HepG2 (cell line): Measurements from ENCODE around the gene ZFP42. TPM values are rescaled to one million over a fixed set of nuclear protein-coding genes. Genes with fewer than 3 reads are reported as not detected.

Experiments used
- ATAC-seq: fragments of 200-7000 bp; cut with Tn5 transposase; 3 replicates; pipeline ENCODE4 v1.9.1; 2020; ENCODE audit warnings: mild to moderate bottlenecking, moderate library complexity
- BruUV-seq: library from RNA; stranded (reverse); fragments of 400-500 nt; replicated peaks from 2 replicates; lab custom pipeline; 2021; lab: Mats Ljungman, UMichigan
- CTCF ChIA-PET: fragments of 300-600 bp; formaldehyde crosslinking; extraction: SDS; loops from one replicate; lab custom pipeline; 2021; ENCODE audit warnings: low total read pairs, inconsistent platforms, low intra/inter-chr PET ratio; lab: Yijun Ruan, JAX
- POLR2A ChIA-PET: fragments of 350-600 bp; sonication (Branson Sonifier 250); formaldehyde crosslinking; loops from one replicate; lab custom pipeline; 2020; ENCODE audit warnings: antibody characterized with exemption, inconsistent platforms; lab: Yijun Ruan, JAX
- DNase-seq: peaks from one replicate; pipeline ENCODE4 v3.0.0-alpha.2; 2015; ENCODE audit warnings: low spot score
- FAIRE-seq: peaks from 3 replicates; lab custom pipeline; 2011; peaks lifted over from hg19 to GRCh38; lab: Jason Lieb, UNC
- H2AFZ ChIP-seq: one replicate; pipeline ENCODE4 v1.6.1; 2011; ENCODE audit warnings: low read length, inconsistent platforms
- H3K27ac ChIP-seq: fragments of 300-600 bp; 3 replicates; pipeline ENCODE4 v1.8.0; 2011; ENCODE audit warnings: mixed run types, mild to moderate bottlenecking, mixed read lengths, low read length, inconsistent platforms; ENCODE audit not compliant: insufficient read depth; ENCODE audit errors: extremely low read length
- H3K27me3 ChIP-seq, 2 experiments: fragments of 200-600 bp in 1 of 2; 2 replicates in 1 of 2; 3 replicates in 1 of 2; pipeline versions ENCODE4 v1.6.0 to v1.8.0; 2011; ENCODE audit warnings: low read length in 2 of 2, mild to moderate bottlenecking in 2 of 2, moderate library complexity in 2 of 2, inconsistent platforms in 1 of 2; ENCODE audit not compliant: insufficient read depth in 2 of 2, control insufficient read depth in 1 of 2
- H3K36me3 ChIP-seq, 2 experiments: fragments of 200-600 bp in 1 of 2; replicated peaks in 1 of 2; 2 replicates in 1 of 2; 3 replicates in 1 of 2; pipeline versions ENCODE4 v1.5.1 to v1.8.0; 2011; ENCODE audit warnings: low read length in 2 of 2, inconsistent platforms in 1 of 2; ENCODE audit not compliant: insufficient read depth in 2 of 2, control insufficient read depth in 1 of 2
- H3K4me1 ChIP-seq: 2 replicates; pipeline ENCODE4 v1.5.1; 2012; ENCODE audit warnings: low read length, inconsistent platforms; ENCODE audit not compliant: insufficient read depth
- H3K4me2 ChIP-seq: 2 replicates; pipeline ENCODE4 v1.6.0; 2011; ENCODE audit warnings: low read depth, low read length, inconsistent platforms
- H3K4me3 ChIP-seq, 3 experiments: fragments of 200-600 bp in 1 of 3; sonication (generic), shearing (Covaris generic) in 1 of 3; replicated peaks in 1 of 3; 2 replicates each; pipeline ENCODE4 v1.5.1; 2011 to 2016; ENCODE audit warnings: low read length in 3 of 3, inconsistent platforms in 2 of 3, low read depth in 2 of 3, mild to moderate bottlenecking in 2 of 3, control low read depth in 1 of 3, mixed read lengths in 1 of 3; ENCODE audit not compliant: insufficient read depth in 1 of 3
- H3K79me2 ChIP-seq: one replicate; pipeline ENCODE4 v1.6.1; 2011; ENCODE audit warnings: low read length, inconsistent platforms; ENCODE audit not compliant: insufficient read depth
- H3K9ac ChIP-seq: 2 replicates; pipeline ENCODE4 v1.6.0; 2011; ENCODE audit warnings: mild to moderate bottlenecking, low read depth, low read length, inconsistent platforms; ENCODE audit not compliant: insufficient read depth
- H3K9me3 ChIP-seq: 2 replicates; pipeline ENCODE4 v1.5.1; 2012; ENCODE audit warnings: mild to moderate bottlenecking, low read length
- H4K20me1 ChIP-seq: 2 replicates; pipeline ENCODE4 v1.6.0; 2011; ENCODE audit warnings: inconsistent platforms, mild to moderate bottlenecking, low read length, moderate library complexity; ENCODE audit not compliant: insufficient read depth
- CENPBD1 ChIP-seq: sonication (generic); formaldehyde crosslinking; IDR thresholded peaks from 2 replicates; pipeline ENCODE4 v1.8.0; 2022; ENCODE audit warnings: missing genetic modification reagents, low read depth, mild to moderate bottlenecking, borderline replicate concordance
- CTCF ChIP-seq: sonication (generic); formaldehyde crosslinking; IDR thresholded peaks from 2 replicates; pipeline ENCODE4 v1.5.0; 2020; ENCODE audit warnings: mild to moderate bottlenecking, missing genetic modification reagents, moderate library complexity
- NR1H2 ChIP-seq: sonication (generic); formaldehyde crosslinking; IDR thresholded peaks from 2 replicates; pipeline ENCODE4 v1.8.1; 2022; ENCODE audit warnings: low read depth, missing genetic modification reagents, borderline replicate concordance
- PBX2 ChIP-seq: IDR thresholded peaks from 2 replicates; pipeline ENCODE4 v1.6.1; 2016; ENCODE audit warnings: control low read depth
- SALL2 ChIP-seq: sonication (generic); formaldehyde crosslinking; IDR thresholded peaks from 2 replicates; pipeline ENCODE4 v1.8.1; 2023; ENCODE audit warnings: mild to moderate bottlenecking, missing genetic modification reagents, inconsistent platforms
- ZHX2 ChIP-seq, 2 experiments: sonication (generic) in 1 of 2; formaldehyde crosslinking in 1 of 2; IDR thresholded peaks; 2 replicates each; pipeline versions ENCODE4 v1.6.1 to v1.9.0; 2014 to 2022; ENCODE audit warnings: antibody characterized with exemption in 1 of 2, borderline replicate concordance in 1 of 2, inconsistent platforms in 1 of 2, low read depth in 1 of 2, missing genetic modification reagents in 1 of 2
- ZNF20 ChIP-seq: sonication (generic); formaldehyde crosslinking; IDR thresholded peaks from 2 replicates; pipeline ENCODE4 v1.4.0; 2020; ENCODE audit warnings: mild to moderate bottlenecking, moderate library complexity, missing genetic modification reagents
- ZNF800 ChIP-seq: sonication (generic); formaldehyde crosslinking; IDR thresholded peaks from 2 replicates; pipeline ENCODE4 v1.4.0; 2020; ENCODE audit warnings: missing genetic modification reagents
- WGBS: methylation state at CpG from one replicate; pipeline ENCODE4 v1.1.6; 2017; ENCODE audit warnings: low lambda C conversion rate; 5-methylcytosine and 5-hydroxymethylcytosine counted together
- in situ Hi-C: cut with HindIII; loops from 2 replicates; pipeline ENCODE4 v1.10.0; 2017; ENCODE audit warnings: low pct_unique_long_range_greater_than_20kb; ENCODE audit not compliant: extremely low pct_ligation_motif_present
- intact Hi-C: fragments of 100-400 bp; cut with micrococcal nuclease; formaldehyde crosslinking; loops from one replicate; pipeline ENCODE4 v1.10.0; 2022; ENCODE audit not compliant: unreplicated experiment
- polyA plus RNA-seq, 8 experiments: library from polyadenylated mRNA; depleted of rRNA in 3 of 8; stranded (reverse) in 7 of 8; unstranded in 1 of 8; fragments of >200 nt; fragmentation: Illumina TruSeq in 4 of 8; extraction: Trizol in 4 of 8; gene quantifications; 2 replicates each; pipeline versions ENCODE4 v1.2.1 to v1.2.3, GENCODE V29; 2011 to 2016; ENCODE audit warnings: low read depth in 4 of 8, missing spikeins in 1 of 8, mixed read lengths in 1 of 8; ENCODE audit not compliant: insufficient read depth in 1 of 8
- total RNA-seq, 5 experiments: library from RNA; depleted of rRNA; stranded (reverse); fragments of >200 nt; fragmentation: Illumina TruSeq; extraction: Trizol; gene quantifications; 2 replicates each; pipeline ENCODE4 v1.2.3, GENCODE V29; 2016; ENCODE audit warnings: low read depth in 1 of 5

Gene ZFP42
- total and polyA plus RNA-seq, 2 of the 13 experiments (the other 11 are each of a cell fraction or from before 2014, with no cell fraction given), result not detected

- no peak for TF ChIP-seq PBX2 (CRISPR knock-in tag)
Observed at GRCh38 chr4:188032170-188032569, 36.6 kb downstream of the ZFP42 start (continued).

- H3K36me3 ChIP-seq, result no peaks in the 10 kb centered on the region
- ChIA-PET CTCF (no interaction called here), POLR2A (no interaction called here)
- in situ Hi-C loops, result no loop called here
- no peak for FAIRE-seq
- H2AFZ ChIP-seq, result no peak overlapping the region
- H3K79me2 ChIP-seq, result no peaks in the 10 kb centered on the region
- BruUV-seq, result no TSS peak
- no peak overlapping the region for H3K4me2 ChIP-seq
- no peak for ATAC-seq
- peaks cover 0 to 12% of the 10 kb centered on the region in 2 experiments; a peak in 1 of 5 replicates for H3K27me3 ChIP-seq
- H3K9me3 ChIP-seq, result no peaks in the 10 kb centered on the region
- TF ChIP-seq ZNF800 (CRISPR knock-in tag), result no peak
- TF ChIP-seq ZNF20 (CRISPR knock-in tag), result no peak
- no peak for TF ChIP-seq CENPBD1 (CRISPR knock-in tag)
- no peak for TF ChIP-seq CTCF
- TF ChIP-seq SALL2 (CRISPR knock-in tag), result no peak
- no peak for TF ChIP-seq NR1H2
- TF ChIP-seq ZHX2 (IDR thresholded peaks at IDR 0.05; ENCODE audit: low read depth), result no peak
- no peak for TF ChIP-seq ZHX2 (CRISPR knock-in tag; IDR thresholded peaks at IDR 0.05; ENCODE audit: borderline replicate concordance)
- TF ChIP-seq, all 625 proteins: peak for 0
- no peaks in the 10 kb centered on the region for H3K4me1 ChIP-seq
- DNase-seq, result no peak
- H3K4me3 ChIP-seq, result no peak overlapping the region
- H3K9ac ChIP-seq, result no peak overlapping the region
- H3K27ac ChIP-seq, result no peak overlapping the region
- intact Hi-C loops, result no loop called here
- 17% methylated on average over 9 of the region's 16 CpGs for WGBS
- no peaks in the 10 kb centered on the region for H4K20me1 ChIP-seq
Observed at GRCh38 chr4:188032583-188032982, 37.0 kb downstream of the ZFP42 start.
